Effector CD8-positive, alpha-beta T cell (primary cell): Measurements from ENCODE around the gene SLC1A2.

ENCODE experiments used
- DNase-seq: peaks from one replicate; lab custom pipeline; 2025; lab: John Stamatoyannopoulos, UW

The SLC1A2 gene

GRCh38 chr11:35376118-35376510 is 43.2 kb downstream of the SLC1A2 start:
- DNase-seq, result no peak

- no peak for DNase-seq
Measured at GRCh38 chr11:35375332-35376117, 43.8 kb downstream of the SLC1A2 start.

GRCh38 chr11:35373284-35373933 is 45.9 kb downstream of the SLC1A2 start:
- DNase-seq, result no peak

- DNase-seq, result no peak
Measured at GRCh38 chr11:35372565-35373283, 46.6 kb downstream of the SLC1A2 start.

GRCh38 chr11:35367491-35367890 is 51.9 kb downstream of the SLC1A2 start:
- DNase-seq, result no peak

GRCh38 chr11:35366798-35367197 is 52.6 kb downstream of the SLC1A2 start:
- no peak for DNase-seq

GRCh38 chr11:35365961-35366360 is 53.4 kb downstream of the SLC1A2 start:
- DNase-seq, result no peak

- DNase-seq, result no peak
Measured at GRCh38 chr11:35365395-35365794, 54.0 kb downstream of the SLC1A2 start.

GRCh38 chr11:35363854-35364780 is 55.2 kb downstream of the SLC1A2 start:
- no peak for DNase-seq

- DNase-seq, result no peak
Measured at GRCh38 chr11:35363246-35363801, 56.0 kb downstream of the SLC1A2 start.

GRCh38 chr11:35362521-35362980 is 56.8 kb downstream of the SLC1A2 start:
- no peak for DNase-seq

- no peak for DNase-seq
Measured at GRCh38 chr11:35360055-35360530, 59.3 kb downstream of the SLC1A2 start.

GRCh38 chr11:35359321-35360054 is 59.9 kb downstream of the SLC1A2 start:
- no peak for DNase-seq

- no peak for DNase-seq
Measured at GRCh38 chr11:35358391-35358790, 61.0 kb downstream of the SLC1A2 start.

- no peak for DNase-seq
Measured at GRCh38 chr11:35357923-35358322, 61.4 kb downstream of the SLC1A2 start.

GRCh38 chr11:35355102-35355749 is 64.1 kb downstream of the SLC1A2 start:
- no peak for DNase-seq

GRCh38 chr11:35354644-35355043 is 64.7 kb downstream of the SLC1A2 start:
- DNase-seq, result no peak

GRCh38 chr11:35352077-35352888 is 67.1 kb downstream of the SLC1A2 start:
- DNase-seq, result no peak

- DNase-seq, result no peak
Measured at GRCh38 chr11:35349897-35350296, 69.5 kb downstream of the SLC1A2 start.
